SK-N-SH treated with all-trans-retinoic acid at 6 μM for 48 hours (cell line): Measurements from ENCODE around the gene VMP1.

Source experiments
- OSR1 ChIP-seq: fragments of 250-450 bp; sonication (Bioruptor Pico); IDR thresholded peaks from 2 replicates; pipeline ENCODE4 v1.8.0; 2022; ENCODE audit warnings: moderate library complexity, mild to moderate bottlenecking, inconsistent platforms
- TCF4 ChIP-seq: fragments of 250-450 bp; sonication (Bioruptor Pico); IDR thresholded peaks from 2 replicates; pipeline ENCODE4 v1.8.0; 2021; ENCODE audit warnings: mild to moderate bottlenecking, moderate library complexity, borderline replicate concordance
- ZC3H10 ChIP-seq: fragments of 250-450 bp; sonication (Bioruptor Pico); IDR thresholded peaks from 2 replicates; pipeline ENCODE4 v1.5.1; 2021; ENCODE audit warnings: mild to moderate bottlenecking, moderate library complexity
- TF ChIP-seq, protein P1 (sequence below): fragments of 250-450 bp; sonication (Bioruptor Pico); IDR thresholded peaks from 2 replicates; pipeline ENCODE4 v1.8.0; 2020; ENCODE audit warnings: mild to moderate bottlenecking, moderate library complexity, borderline replicate concordance

DNA sequence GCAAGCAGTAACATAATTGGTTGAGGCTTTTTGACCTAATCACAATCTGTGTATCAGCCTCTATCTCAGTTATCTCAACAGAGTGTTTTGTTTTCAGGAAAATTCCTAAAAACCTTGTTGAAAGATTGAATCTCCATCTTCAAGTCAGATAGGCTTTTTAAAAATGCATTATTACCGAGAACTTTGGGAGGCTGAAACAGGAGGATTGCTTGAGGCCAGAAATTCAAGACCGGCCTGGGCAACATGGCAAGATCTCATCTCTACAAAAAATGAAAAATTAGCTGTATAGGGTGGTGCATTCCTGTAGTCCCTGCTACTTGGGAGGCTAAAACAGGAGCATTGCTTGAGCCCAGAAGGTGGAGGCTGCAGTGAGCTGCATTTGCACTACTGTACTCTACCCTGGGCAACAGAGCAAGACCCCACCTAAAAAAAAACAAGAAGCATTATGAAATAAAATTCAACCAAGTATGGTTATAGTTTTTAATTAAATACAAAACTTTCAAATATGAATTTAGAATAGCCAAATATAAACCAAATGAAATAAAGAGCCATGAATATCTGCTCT is 68.4 kb downstream of the VMP1 start:
- TF ChIP-seq, protein P1, sequence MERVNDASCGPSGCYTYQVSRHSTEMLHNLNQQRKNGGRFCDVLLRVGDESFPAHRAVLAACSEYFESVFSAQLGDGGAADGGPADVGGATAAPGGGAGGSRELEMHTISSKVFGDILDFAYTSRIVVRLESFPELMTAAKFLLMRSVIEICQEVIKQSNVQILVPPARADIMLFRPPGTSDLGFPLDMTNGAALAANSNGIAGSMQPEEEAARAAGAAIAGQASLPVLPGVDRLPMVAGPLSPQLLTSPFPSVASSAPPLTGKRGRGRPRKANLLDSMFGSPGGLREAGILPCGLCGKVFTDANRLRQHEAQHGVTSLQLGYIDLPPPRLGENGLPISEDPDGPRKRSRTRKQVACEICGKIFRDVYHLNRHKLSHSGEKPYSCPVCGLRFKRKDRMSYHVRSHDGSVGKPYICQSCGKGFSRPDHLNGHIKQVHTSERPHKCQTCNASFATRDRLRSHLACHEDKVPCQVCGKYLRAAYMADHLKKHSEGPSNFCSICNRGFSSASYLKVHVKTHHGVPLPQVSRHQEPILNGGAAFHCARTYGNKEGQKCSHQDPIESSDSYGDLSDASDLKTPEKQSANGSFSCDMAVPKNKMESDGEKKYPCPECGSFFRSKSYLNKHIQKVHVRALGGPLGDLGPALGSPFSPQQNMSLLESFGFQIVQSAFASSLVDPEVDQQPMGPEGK (CRISPR knock-in tag): no peak
- TF ChIP-seq TCF4 (CRISPR knock-in tag) (no peak), OSR1 (CRISPR knock-in tag) (no peak), ZC3H10 (CRISPR knock-in tag) (no peak)
